Subcutaneous abdominal adipose tissue (tissue), 5 donors: ENCODE measurements around the gene TFR2.

ENCODE experiments used
- H3K27ac ChIP-seq: one replicate; pipeline ENCODE4 v1.7.0; 2013; ENCODE audit warnings: low read depth, mild to moderate bottlenecking, inconsistent platforms, low read length, moderate library complexity
- H3K27me3 ChIP-seq, 5 donors: one replicate each; pipeline ENCODE4 v1.7.0; 2013; ENCODE audit warnings: low read length in 5 of 5, inconsistent platforms in 1 of 5; ENCODE audit not compliant: control insufficient read depth in 5 of 5, insufficient read depth in 4 of 5
- H3K36me3 ChIP-seq, 5 donors: one replicate each; pipeline ENCODE4 v1.7.0; 2013; ENCODE audit warnings: low read length in 5 of 5; ENCODE audit not compliant: control insufficient read depth in 5 of 5, insufficient read depth in 5 of 5
- H3K4me1 ChIP-seq, 5 donors: one replicate each; pipeline ENCODE4 v1.7.0; 2013; ENCODE audit warnings: low read length in 5 of 5, mild to moderate bottlenecking in 3 of 5, moderate library complexity in 1 of 5; ENCODE audit not compliant: control insufficient read depth in 5 of 5, insufficient read depth in 5 of 5
- H3K4me3 ChIP-seq, 5 donors: one replicate each; pipeline ENCODE4 v1.7.0; 2013; ENCODE audit warnings: low read length in 5 of 5, low read depth in 1 of 5
- H3K9ac ChIP-seq, 5 donors: one replicate each; pipeline ENCODE4 v1.7.0; 2013; ENCODE audit warnings: low read length in 5 of 5, mild to moderate bottlenecking in 4 of 5, moderate library complexity in 3 of 5
- H3K9me3 ChIP-seq, 5 donors: one replicate each; pipeline ENCODE4 v1.7.0; 2013; ENCODE audit warnings: low read length in 5 of 5; ENCODE audit not compliant: control insufficient read depth in 5 of 5
- donor health status: healthy.
- donor health status: healthy.
- donor health status: healthy.
- donor health status: healthy.
- donor health status: healthy.

The TFR2 gene

GRCh38 chr7:100678291-100678984 is 37.1 kb upstream of the TFR2 start:
- no peak overlapping the region for H3K4me3 ChIP-seq
- H3K9me3 ChIP-seq: no peaks in the 10 kb centered on the region
- no peaks in the 10 kb centered on the region for H3K27me3 ChIP-seq
- H3K4me1 ChIP-seq: peaks cover 2 to 44% (median 26%) of the 10 kb centered on the region in 5 donors
- H3K27ac ChIP-seq: no peak overlapping the region
- H3K9ac ChIP-seq: no peak overlapping the region
- H3K36me3 ChIP-seq: peaks cover 0 to 66% (median 58%) of the 10 kb centered on the region in 5 donors

GRCh38 chr7:100677308-100678267 is 36.2 kb upstream of the TFR2 start:
- H3K9me3 ChIP-seq: no peaks in the 10 kb centered on the region
- H3K9ac ChIP-seq: no peak overlapping the region
- H3K36me3 ChIP-seq: peaks cover 0 to 58% (median 49%) of the 10 kb centered on the region in 5 donors
- H3K27me3 ChIP-seq: no peaks in the 10 kb centered on the region
- no peak overlapping the region for H3K4me3 ChIP-seq
- H3K4me1 ChIP-seq: peaks cover 4 to 51% (median 26%) of the 10 kb centered on the region in 5 donors
- no peak overlapping the region for H3K27ac ChIP-seq

- H3K36me3 ChIP-seq: peaks cover 0 to 49% (median 40%) of the 10 kb centered on the region in 5 donors
- peak overlapping the region; percentile 92 for H3K27ac ChIP-seq
- peaks cover 4 to 51% (median 26%) of the 10 kb centered on the region in 5 donors for H3K4me1 ChIP-seq
- peak overlapping the region in 1 of 5 donors; percentile 21 for H3K9ac ChIP-seq
- H3K4me3 ChIP-seq: peak overlapping the region in 4 of 5 donors; percentile 0 to 90 (median 22)
- H3K27me3 ChIP-seq: no peaks in the 10 kb centered on the region
- no peaks in the 10 kb centered on the region for H3K9me3 ChIP-seq
Measured at GRCh38 chr7:100676501-100677306, 35.4 kb upstream of the TFR2 start.

- H3K4me1 ChIP-seq: peaks cover 4 to 48% (median 23%) of the 10 kb centered on the region in 5 donors
- H3K9ac ChIP-seq: peak overlapping the region in 1 of 5 donors; percentile 66
- H3K4me3 ChIP-seq: peak overlapping the region; percentile 48 to 90 (median 89)
- peaks cover 0 to 42% (median 37%) of the 10 kb centered on the region in 5 donors for H3K36me3 ChIP-seq
- peak overlapping the region; percentile 92 for H3K27ac ChIP-seq
- no peaks in the 10 kb centered on the region for H3K9me3 ChIP-seq
- H3K27me3 ChIP-seq: no peaks in the 10 kb centered on the region
Measured at GRCh38 chr7:100675581-100676350, 34.4 kb upstream of the TFR2 start.

- Histone ChIP-seq H3K27me3 (no peaks in the 10 kb centered on the region), H3K9ac (peak overlapping the region in 4 of 5 donors; percentile 91 to 97 (median 96)), H3K4me1 (peaks cover 3 to 42% (median 17%) of the 10 kb centered on the region in 5 donors), H3K27ac (peak overlapping the region; percentile 92), H3K9me3 (no peaks in the 10 kb centered on the region), H3K36me3 (peaks cover 0 to 36% (median 34%) of the 10 kb centered on the region in 5 donors), H3K4me3 (peak overlapping the region in 4 of 5 donors; percentile 80 to 90 (median 90))
Measured at GRCh38 chr7:100675105-100675451, 33.7 kb upstream of the TFR2 start.

GRCh38 chr7:100674411-100675104 is 33.2 kb upstream of the TFR2 start:
- peak overlapping the region; percentile 72 to 90 (median 89) for H3K4me3 ChIP-seq
- H3K27ac ChIP-seq: peak overlapping the region; percentile 92
- no peaks in the 10 kb centered on the region for H3K27me3 ChIP-seq
- peaks cover 3 to 37% (median 13%) of the 10 kb centered on the region in 5 donors for H3K4me1 ChIP-seq
- H3K9me3 ChIP-seq: no peaks in the 10 kb centered on the region
- peak overlapping the region in 4 of 5 donors; percentile 91 to 97 (median 96) for H3K9ac ChIP-seq
- peaks cover 0 to 32% (median 31%) of the 10 kb centered on the region in 5 donors for H3K36me3 ChIP-seq

GRCh38 chr7:100673942-100674410 is 32.6 kb upstream of the TFR2 start:
- H3K36me3 ChIP-seq: peaks cover 0 to 27% (median 26%) of the 10 kb centered on the region in 5 donors
- peaks cover 3 to 35% (median 9%) of the 10 kb centered on the region in 5 donors for H3K4me1 ChIP-seq

GRCh38 chr7:100673302-100673941 is 32.1 kb upstream of the TFR2 start, which contains the start of gene GNB2:
TSS of gene GNB2 (plus strand) at chr7:100673740. CDS start at chr7:100676266, 2,526 bp downstream.
- Histone ChIP-seq H3K27ac (peak within 1 kb of the TSS; percentile 92), H3K4me3 (peak within 1 kb of the TSS; percentile 79 to 90 (median 89)), H3K36me3 (peaks cover 0 to 22% (median 21%) of the 10 kb centered on the region in 5 donors), H3K9ac (peak within 1 kb of the TSS in 4 of 5 donors; percentile 92 to 97 (median 96)), H3K27me3 (no peaks in the 10 kb centered on the region), H3K9me3 (no peaks in the 10 kb centered on the region), H3K4me1 (peaks cover 3 to 35% (median 9%) of the 10 kb centered on the region in 5 donors)

More at GRCh38 chr7:100673942-100674410, 32.6 kb upstream of the TFR2 start:
- H3K9ac ChIP-seq: peak overlapping the region in 4 of 5 donors; percentile 92 to 97 (median 96)
- no peaks in the 10 kb centered on the region for H3K9me3 ChIP-seq
- H3K27ac ChIP-seq: peak overlapping the region; percentile 92
- peak overlapping the region; percentile 66 to 90 (median 89) for H3K4me3 ChIP-seq
- no peaks in the 10 kb centered on the region for H3K27me3 ChIP-seq
